SW480 (cell line): ENCODE data around the gene LILRA6.
"Not testable (repeated sequence)": the region's sequence is repeated elsewhere in the genome, so short reads cannot be mapped to it uniquely, and the experiment has no call there.

Source experiments
- DNase-seq: peaks from one replicate; pipeline ENCODE4 v3.0.0-alpha.2; 2016; ENCODE audit warnings: low spot score

Gene LILRA6

GRCh38 chr19:54262470-54262869 is 19.9 kb upstream of the LILRA6 start:
- no peak for DNase-seq

- DNase-seq, result no peak
Measured at GRCh38 chr19:54262066-54262465, 19.5 kb upstream of the LILRA6 start.

GRCh38 chr19:54257116-54257480 is 14.5 kb upstream of the LILRA6 start, which contains the start of gene LILRB5:
Gene LILRB5, minus strand, starts transcription at chr19:54257273. Its CDS starts 80 bp downstream, at chr19:54257193.
- DNase-seq, result no peak

GRCh38 chr19:54256250-54257115 is 13.9 kb upstream of the LILRA6 start:
- no peak for DNase-seq

- DNase-seq, result no peak
Measured at GRCh38 chr19:54255105-54255775, 12.7 kb upstream of the LILRA6 start.

- DNase-seq, result no peak
Measured at GRCh38 chr19:54254195-54254906, 11.8 kb upstream of the LILRA6 start.

- DNase-seq, result no peak
Measured at GRCh38 chr19:54253331-54254194, 11.0 kb upstream of the LILRA6 start.

- no peak for DNase-seq
Measured at GRCh38 chr19:54252845-54253244, 10.3 kb upstream of the LILRA6 start.

- no peak for DNase-seq
Measured at GRCh38 chr19:54252243-54252642, 9.7 kb upstream of the LILRA6 start.

- no peak for DNase-seq
Measured at GRCh38 chr19:54248016-54248601, 5.5 kb upstream of the LILRA6 start.

GRCh38 chr19:54247106-54247930 is 4.7 kb upstream of the LILRA6 start:
- no peak for DNase-seq

- no peak for DNase-seq
Measured at GRCh38 chr19:54245936-54246335, 3.3 kb upstream of the LILRA6 start.

GRCh38 chr19:54243809-54244208 is 1.2 kb upstream of the LILRA6 start:
- not testable (repeated sequence) for DNase-seq

- not testable (repeated sequence) for DNase-seq
Measured at GRCh38 chr19:54242234-54242633, 356 bp downstream of the LILRA6 start.

- DNase-seq, result not testable (repeated sequence)
Measured at GRCh38 chr19:54240372-54241336, 1.9 kb downstream of the LILRA6 start.

- not testable (repeated sequence) for DNase-seq
Measured at GRCh38 chr19:54239491-54240371, 2.9 kb downstream of the LILRA6 start.

GRCh38 chr19:54233941-54234340 is 8.6 kb downstream of the LILRA6 start:
- no peak for DNase-seq
